NB4 (cell line): ENCODE measurements around the gene PARM1.

Experiments used
- DNase-seq: peaks from one replicate; pipeline ENCODE4 v3.0.0; 2010; ENCODE audit warnings: low read depth
- H3K4me3 ChIP-seq: one replicate; pipeline ENCODE4 v1.5.1; 2011; ENCODE audit warnings: mild to moderate bottlenecking, low read depth, low read length, moderate library complexity
- MYC ChIP-seq: IDR thresholded peaks from 2 replicates; pipeline ENCODE4 v1.6.1; 2011; ENCODE audit warnings: low read depth, low read length
- POLR2A ChIP-seq: IDR thresholded peaks from 2 replicates; pipeline ENCODE4 v1.6.1; 2011; ENCODE audit warnings: mild to moderate bottlenecking; ENCODE audit not compliant: insufficient read length; ENCODE audit errors: extremely low read depth
- TF ChIP-seq, protein P1 (sequence below): IDR thresholded peaks from one replicate; pipeline ENCODE4 v1.5.1; 2012; ENCODE audit warnings: low read depth, low read length
- TF ChIP-seq, protein P2 (sequence below): IDR thresholded peaks from 2 replicates; pipeline ENCODE4 v1.6.1; 2011; ENCODE audit warnings: low read depth, low read length

The PARM1 gene

DNA sequence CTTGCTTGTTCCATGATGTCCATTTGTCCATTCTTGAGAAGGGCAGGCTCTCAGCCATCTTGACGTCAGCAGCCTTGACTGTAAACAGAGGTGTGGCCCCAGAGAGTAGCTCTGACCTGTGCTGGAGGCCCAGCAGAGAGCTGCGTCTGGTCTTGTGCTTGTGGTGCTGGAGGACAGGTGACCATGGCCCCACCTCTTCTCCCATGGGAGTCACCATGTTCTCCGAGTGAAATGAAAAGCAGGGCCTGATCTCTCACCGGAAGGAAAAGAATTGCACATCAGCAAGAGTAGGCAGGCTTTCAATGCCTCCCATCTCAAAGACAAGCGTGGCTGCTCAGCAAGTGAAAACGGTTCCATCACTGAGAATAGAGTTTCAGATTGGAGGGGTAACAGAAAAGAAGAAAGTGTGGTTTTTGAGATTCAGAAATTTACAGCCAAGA lies 11.5 kb downstream of the PARM1 start:
- no peak for DNase-seq
- TF ChIP-seq, protein P1, sequence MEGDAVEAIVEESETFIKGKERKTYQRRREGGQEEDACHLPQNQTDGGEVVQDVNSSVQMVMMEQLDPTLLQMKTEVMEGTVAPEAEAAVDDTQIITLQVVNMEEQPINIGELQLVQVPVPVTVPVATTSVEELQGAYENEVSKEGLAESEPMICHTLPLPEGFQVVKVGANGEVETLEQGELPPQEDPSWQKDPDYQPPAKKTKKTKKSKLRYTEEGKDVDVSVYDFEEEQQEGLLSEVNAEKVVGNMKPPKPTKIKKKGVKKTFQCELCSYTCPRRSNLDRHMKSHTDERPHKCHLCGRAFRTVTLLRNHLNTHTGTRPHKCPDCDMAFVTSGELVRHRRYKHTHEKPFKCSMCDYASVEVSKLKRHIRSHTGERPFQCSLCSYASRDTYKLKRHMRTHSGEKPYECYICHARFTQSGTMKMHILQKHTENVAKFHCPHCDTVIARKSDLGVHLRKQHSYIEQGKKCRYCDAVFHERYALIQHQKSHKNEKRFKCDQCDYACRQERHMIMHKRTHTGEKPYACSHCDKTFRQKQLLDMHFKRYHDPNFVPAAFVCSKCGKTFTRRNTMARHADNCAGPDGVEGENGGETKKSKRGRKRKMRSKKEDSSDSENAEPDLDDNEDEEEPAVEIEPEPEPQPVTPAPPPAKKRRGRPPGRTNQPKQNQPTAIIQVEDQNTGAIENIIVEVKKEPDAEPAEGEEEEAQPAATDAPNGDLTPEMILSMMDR = no peak
- TF ChIP-seq MYC (no peak), POLR2A (no peak)
- TF ChIP-seq, protein P2, sequence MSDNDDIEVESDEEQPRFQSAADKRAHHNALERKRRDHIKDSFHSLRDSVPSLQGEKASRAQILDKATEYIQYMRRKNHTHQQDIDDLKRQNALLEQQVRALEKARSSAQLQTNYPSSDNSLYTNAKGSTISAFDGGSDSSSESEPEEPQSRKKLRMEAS = no peak

DNA sequence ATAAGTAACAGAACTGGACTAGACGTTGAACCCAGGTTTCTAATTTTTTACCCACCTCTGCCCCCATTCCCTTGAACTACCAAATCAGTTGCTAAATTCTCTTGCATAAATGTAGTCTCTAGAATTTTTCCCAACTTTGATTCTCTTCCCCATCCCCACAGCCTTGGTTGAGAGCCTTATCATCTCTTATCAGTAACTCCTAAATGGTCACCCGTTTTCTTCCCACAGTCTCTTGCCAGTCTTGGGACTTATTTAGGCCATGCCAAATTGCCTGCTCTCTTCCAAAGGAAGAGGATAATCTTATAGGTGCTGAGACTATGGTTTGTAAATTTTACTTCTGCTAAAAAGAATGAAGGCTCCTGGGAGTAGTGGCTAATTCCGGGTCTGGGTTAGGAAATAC lies 13.3 kb downstream of the PARM1 start:
- TF ChIP-seq MYC (no peak), POLR2A (no peak)
- TF ChIP-seq, protein P2 = no peak
- TF ChIP-seq, protein P1 = no peak
- no peak for DNase-seq
- H3K4me3 ChIP-seq = no peak overlapping the region

More for the DNA sequence above, 11.5 kb downstream of the PARM1 start:
- H3K4me3 ChIP-seq = no peak overlapping the region

DNA sequence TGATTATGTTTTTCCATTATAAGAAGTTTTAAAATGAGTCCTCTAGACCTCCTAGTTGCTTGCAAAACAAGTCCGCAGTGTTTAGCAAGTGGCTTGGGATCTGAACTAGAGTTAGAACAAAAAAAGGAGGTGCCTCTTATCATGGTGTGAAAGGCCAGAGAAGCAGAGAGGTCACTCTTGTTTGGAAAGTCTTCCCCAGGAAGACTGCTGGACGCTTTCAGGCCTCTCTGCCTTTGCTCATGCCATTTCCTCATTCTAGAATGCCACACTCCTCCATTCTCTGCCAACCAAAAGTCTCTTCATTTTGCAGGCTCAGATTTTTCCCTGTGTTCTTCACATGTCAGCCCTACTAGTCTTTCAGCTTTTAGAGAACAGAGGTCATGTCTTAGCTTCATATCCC lies 14.9 kb downstream of the PARM1 start:
- TF ChIP-seq MYC = no peak
- TF ChIP-seq, protein P1 = no peak
- TF ChIP-seq, protein P2 = no peak
- no peak for TF ChIP-seq POLR2A
- H3K4me3 ChIP-seq = no peak overlapping the region
- no peak for DNase-seq

DNA sequence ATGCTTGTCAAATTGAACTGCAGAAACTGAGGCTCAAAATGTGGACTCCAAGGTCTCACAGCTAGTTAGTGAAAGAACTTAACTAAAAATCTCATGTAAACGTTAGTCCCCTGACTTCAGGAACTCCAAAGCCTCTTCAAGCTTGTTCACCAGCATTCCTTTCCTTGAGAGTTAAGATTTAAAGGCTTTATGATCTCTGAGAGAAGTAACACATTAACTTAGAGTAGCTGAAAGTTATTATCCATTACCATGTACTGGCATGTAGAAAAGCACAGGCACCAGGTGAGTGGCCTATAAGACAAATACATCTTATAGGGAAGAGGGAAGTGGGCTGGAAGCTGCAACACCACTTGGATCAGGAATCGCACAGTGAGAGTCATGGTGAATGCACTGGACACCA lies 15.3 kb downstream of the PARM1 start:
- no peak for DNase-seq
- no peak for TF ChIP-seq POLR2A

DNA sequence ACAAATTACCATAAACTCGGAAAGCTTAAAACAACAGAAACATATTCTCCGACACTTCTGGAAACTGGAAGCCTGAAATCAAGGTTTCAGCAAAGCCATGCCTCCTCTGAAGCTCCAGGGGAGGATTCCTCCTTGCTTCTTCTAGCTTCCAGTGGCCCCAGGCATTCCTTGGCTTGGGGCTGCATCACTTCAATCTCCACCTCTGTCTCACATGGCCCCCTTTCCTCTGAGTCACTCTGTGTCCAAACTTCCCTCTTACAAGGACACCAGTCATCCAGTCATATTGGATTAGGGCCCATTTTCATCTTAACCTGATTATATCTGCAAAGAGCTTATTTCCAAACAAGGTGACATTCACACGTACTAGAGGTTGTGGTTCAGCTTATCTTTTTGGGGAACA lies 17.3 kb downstream of the PARM1 start:
- TF ChIP-seq, protein P1 = no peak
- TF ChIP-seq MYC (no peak), POLR2A (no peak)
- TF ChIP-seq, protein P2 = no peak
- no peak for DNase-seq
- H3K4me3 ChIP-seq = no peak overlapping the region

More for the DNA sequence above, 15.3 kb downstream of the PARM1 start:
- H3K4me3 ChIP-seq = no peak overlapping the region

DNA sequence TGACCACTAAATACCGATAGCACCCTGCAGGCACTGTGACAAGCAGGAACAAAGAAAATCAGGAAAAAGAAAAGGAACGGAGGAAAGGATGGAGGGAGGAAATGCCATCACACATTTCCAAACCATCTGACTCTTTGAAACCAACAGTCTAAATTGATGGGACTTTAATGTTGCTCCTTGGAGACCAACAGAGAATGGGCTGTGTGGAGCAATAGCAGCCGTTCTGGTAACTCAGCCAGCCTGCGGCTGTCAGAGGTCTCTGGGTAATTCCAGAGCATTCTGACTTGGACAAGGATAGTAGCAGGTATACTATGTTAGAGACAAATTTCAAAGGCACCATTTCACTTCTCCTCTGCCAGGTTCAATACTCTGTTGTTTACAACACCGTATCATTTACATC lies 18.0 kb downstream of the PARM1 start:
- no peak overlapping the region for H3K4me3 ChIP-seq

More for the DNA sequence above, 18.0 kb downstream of the PARM1 start:
- no peak for DNase-seq
- TF ChIP-seq MYC (no peak), POLR2A (no peak)
- TF ChIP-seq, protein P2 = no peak
- TF ChIP-seq, protein P1 = no peak
